GM06990 (cell line): ENCODE measurements around the gene MICB.
"Not testable (repeated sequence)": the region's sequence is repeated elsewhere in the genome, so short reads cannot be mapped to it uniquely, and the experiment has no call there.

Experiments
- DNase-seq: peaks from one replicate; pipeline ENCODE4 v3.0.0-alpha.2; 2011; ENCODE audit not compliant: insufficient read length; ENCODE audit errors: extremely low read depth
- H3K27me3 ChIP-seq: replicated peaks from 2 replicates; pipeline ENCODE4 v1.6.0; 2011; ENCODE audit warnings: low read length; ENCODE audit not compliant: control insufficient read depth, insufficient read depth
- H3K36me3 ChIP-seq: 2 replicates; pipeline ENCODE4 v1.5.1; 2011; ENCODE audit warnings: low read length; ENCODE audit not compliant: control insufficient read depth, insufficient read depth
- H3K4me3 ChIP-seq: replicated peaks from 2 replicates; pipeline ENCODE4 v1.5.1; 2011; ENCODE audit warnings: low read depth, mild to moderate bottlenecking, control low read depth, low read length
- TF ChIP-seq, protein P1 (sequence below): IDR thresholded peaks from 2 replicates; pipeline ENCODE4 v1.5.1; 2011; ENCODE audit warnings: low read length, control low read depth, mild to moderate bottlenecking, inconsistent platforms; ENCODE audit not compliant: insufficient read depth, poor library complexity, severe bottlenecking

MICB gene

DNA sequence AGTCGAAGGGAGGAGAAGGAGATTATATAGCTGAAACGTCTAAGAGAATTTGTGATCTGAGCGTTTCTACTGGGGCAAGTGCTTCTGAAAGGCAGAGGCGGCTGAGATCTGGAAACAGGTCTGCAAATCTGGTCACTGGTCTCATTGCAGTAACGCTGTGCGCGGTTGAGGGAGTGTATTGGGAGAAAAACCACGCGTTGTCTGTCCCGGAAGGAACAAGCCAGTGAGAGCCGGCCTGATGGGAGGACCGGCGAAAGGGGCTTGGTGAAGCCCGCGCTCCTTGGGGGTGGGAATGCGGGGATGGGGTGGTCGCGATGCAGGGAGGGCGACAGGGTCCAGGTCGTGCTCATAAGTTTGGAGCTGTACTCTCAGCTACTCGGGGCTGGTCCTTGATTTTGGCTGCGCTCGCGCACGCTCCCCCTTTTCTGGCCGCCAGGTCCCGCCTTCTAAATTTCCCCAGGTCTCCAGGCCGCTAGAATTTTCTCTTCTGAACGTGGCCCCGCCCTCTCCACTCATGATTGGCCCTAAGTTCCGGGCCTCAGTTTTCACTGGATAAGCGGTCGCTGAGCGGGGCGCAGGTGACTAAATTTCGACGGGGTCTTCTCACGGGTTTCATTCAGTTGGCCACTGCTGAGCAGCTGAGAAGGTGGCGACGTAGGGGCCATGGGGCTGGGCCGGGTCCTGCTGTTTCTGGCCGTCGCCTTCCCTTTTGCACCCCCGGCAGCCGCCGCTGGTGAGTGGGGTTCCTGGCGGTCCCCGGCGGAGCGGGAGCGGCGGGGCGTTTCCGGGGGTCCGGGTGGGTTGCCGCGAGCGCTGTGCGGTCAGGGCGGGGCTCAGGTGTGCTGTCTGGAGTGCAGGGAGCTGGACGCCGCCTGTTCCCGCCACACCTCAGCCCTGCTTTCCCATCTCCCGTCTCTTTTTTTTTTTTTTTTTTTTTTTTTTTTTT, at the start of gene MICB:
MICB (plus strand) TSS at position 615 of the 946 bp plus-strand sequence; CDS start at position 664, 49 bp downstream.
- H3K4me3 ChIP-seq = peak within 1 kb of the TSS; percentile 79
- H3K36me3 ChIP-seq = no peaks in the 10 kb centered on the region
- TF ChIP-seq, protein P1, sequence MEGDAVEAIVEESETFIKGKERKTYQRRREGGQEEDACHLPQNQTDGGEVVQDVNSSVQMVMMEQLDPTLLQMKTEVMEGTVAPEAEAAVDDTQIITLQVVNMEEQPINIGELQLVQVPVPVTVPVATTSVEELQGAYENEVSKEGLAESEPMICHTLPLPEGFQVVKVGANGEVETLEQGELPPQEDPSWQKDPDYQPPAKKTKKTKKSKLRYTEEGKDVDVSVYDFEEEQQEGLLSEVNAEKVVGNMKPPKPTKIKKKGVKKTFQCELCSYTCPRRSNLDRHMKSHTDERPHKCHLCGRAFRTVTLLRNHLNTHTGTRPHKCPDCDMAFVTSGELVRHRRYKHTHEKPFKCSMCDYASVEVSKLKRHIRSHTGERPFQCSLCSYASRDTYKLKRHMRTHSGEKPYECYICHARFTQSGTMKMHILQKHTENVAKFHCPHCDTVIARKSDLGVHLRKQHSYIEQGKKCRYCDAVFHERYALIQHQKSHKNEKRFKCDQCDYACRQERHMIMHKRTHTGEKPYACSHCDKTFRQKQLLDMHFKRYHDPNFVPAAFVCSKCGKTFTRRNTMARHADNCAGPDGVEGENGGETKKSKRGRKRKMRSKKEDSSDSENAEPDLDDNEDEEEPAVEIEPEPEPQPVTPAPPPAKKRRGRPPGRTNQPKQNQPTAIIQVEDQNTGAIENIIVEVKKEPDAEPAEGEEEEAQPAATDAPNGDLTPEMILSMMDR = no peak
- no peaks in the 10 kb centered on the region for H3K27me3 ChIP-seq
- DNase-seq = peak; percentile 84

DNA sequence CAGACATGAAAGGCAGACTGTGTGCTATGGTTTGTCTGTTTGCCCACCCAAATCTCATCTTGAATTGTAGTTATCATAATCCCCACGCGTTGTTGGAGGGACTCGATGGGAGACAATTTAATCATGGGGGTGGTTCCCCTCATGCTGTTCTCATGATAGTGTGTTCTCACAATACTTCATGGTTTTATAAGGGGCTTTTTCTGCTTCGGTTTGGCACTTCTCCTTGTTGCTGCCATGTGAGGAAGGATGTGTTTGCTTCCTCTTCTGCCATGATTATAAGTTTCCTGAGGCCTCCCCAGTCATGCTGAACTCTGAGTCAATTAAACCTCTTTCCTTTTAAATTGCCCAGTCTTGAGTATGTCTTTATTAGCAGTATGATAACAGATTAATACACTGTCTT, 47.2 kb upstream of the MICB start:
- TF ChIP-seq, protein P1 = no peak
- DNase-seq = no peak
- Histone ChIP-seq H3K4me3 (no peak overlapping the region), H3K27me3 (peaks cover 2% of the 10 kb centered on the region; the same call in 1 of the 2 replicates), H3K36me3 (no peaks in the 10 kb centered on the region)

DNA sequence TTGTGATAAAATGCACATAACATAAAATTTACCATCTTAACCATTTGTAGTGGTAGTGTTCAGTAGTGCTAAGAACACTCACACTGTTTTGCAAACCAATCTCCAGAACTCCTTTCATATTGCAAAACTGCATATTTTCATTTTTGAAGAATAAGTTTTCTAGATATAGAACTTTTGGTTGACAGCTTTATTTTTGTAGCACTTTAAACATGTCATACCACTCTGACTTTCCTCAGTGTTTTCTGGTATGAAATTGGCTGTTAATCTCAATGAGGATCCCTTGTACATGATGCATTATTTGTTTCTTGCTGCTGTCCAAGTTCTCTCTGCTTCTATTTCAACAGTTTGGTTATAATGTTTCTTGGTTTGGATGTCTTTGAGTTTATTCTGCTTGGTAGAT, 45.1 kb upstream of the MICB start:
- Histone ChIP-seq H3K36me3 (no peaks in the 10 kb centered on the region), H3K4me3 (no peak overlapping the region), H3K27me3 (peaks cover 2% of the 10 kb centered on the region; the same call in 1 of the 2 replicates)
- TF ChIP-seq, protein P1 = no peak
- no peak for DNase-seq

DNA sequence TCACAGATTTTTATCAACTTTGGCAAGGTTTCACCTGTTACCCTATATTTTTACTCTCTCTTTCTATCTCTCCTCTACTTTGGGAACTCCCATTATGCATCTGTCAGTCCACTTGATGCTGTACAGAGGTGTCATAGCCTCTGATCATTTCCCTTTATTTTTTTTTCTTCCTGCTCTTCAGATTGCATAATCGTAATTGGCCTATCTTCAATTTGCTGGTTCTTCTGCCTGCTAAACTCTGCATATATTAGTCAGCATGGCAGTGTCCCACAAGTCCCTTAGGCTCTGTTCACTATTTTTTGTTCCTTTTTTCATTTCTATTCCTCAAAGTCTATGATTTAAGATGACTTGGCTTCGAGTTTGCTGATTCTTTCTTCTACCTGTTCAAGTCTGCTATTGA, 44.7 kb upstream of the MICB start:
- no peak for DNase-seq
- Histone ChIP-seq H3K4me3 (no peak overlapping the region), H3K36me3 (no peaks in the 10 kb centered on the region), H3K27me3 (peaks cover 2% of the 10 kb centered on the region; the same call in 1 of the 2 replicates)
- TF ChIP-seq, protein P1 = no peak

DNA sequence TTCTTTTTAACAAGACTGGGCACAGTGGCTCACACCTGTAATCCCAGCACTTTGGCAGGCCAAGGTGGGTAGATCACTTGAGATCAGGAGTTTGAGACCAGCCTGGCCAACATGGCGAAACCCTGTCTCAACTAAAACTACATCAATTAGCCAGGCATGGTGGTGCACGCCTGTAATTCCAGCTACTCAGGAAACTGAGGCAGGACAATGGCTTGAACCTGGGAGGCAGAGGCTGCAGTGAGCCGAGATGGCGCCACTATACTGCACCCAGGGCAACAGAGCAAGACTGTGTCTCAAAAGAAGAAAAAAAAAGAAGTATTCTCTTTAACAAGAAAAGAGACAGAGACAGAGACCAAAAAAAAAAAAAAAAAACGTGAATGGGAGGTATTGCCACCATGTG, 38.1 kb upstream of the MICB start:
- H3K27me3 ChIP-seq, DNase-seq, H3K4me3 ChIP-seq, H3K36me3 ChIP-seq: not testable (repeated sequence)

DNA sequence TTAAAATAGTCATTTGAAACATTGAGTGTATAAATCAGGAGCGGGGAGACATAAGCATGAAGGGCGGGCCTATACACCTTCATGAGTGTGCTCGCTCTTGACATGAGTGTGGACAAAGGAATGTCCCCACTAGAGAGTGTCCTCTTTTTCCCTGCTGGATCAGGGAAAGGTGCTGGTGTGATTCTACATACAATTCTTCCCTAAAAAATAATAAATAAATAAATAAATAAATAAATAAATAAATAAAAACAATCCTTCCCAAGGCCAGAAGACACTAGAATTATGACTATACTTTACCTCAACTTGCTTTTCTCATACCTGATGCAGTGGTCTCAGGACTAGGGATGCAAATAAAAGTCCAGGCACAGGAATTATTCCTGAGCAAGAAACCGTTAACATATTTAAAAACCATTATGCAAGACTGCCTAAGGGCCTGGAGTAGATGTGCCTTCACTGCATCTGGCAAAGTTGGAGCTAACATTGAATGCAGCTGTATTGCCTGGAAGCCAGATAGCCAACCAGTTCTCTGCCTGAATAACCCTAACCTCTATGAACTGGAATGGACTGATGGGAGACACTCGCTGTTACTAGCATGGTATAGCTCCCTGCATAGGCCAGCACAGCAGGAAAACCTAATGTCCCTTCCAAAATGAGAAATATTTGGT, 37.5 kb upstream of the MICB start:
- no peak for DNase-seq
- peaks cover 6% of the 10 kb centered on the region for H3K36me3 ChIP-seq
- H3K4me3 ChIP-seq = no peak overlapping the region
- TF ChIP-seq, protein P1 = no peak
- H3K27me3 ChIP-seq = no peaks in the 10 kb centered on the region; the same call in 1 of the 2 replicates
